Neuronal stem cell (in vitro differentiated cells): Measurements from ENCODE around the gene KIF1A.

Experiments used
- DNase-seq: peaks from one replicate; pipeline ENCODE4 v3.0.0-alpha.2; 2013; ENCODE audit warnings: low spot score
- H2AFZ ChIP-seq: one replicate; pipeline ENCODE4 v1.6.1; 2013; ENCODE audit warnings: mild to moderate bottlenecking, low read length, inconsistent platforms
- H2AK5ac ChIP-seq: 2 replicates; pipeline ENCODE4 v1.6.1; 2013; ENCODE audit warnings: low read depth, mild to moderate bottlenecking, inconsistent platforms, low read length, moderate library complexity, mixed read lengths
- H2BK120ac ChIP-seq: 2 replicates; pipeline ENCODE4 v1.6.1; 2013; ENCODE audit warnings: low read depth, mild to moderate bottlenecking, inconsistent platforms, low read length, moderate library complexity, mixed read lengths
- H2BK12ac ChIP-seq: one replicate; pipeline ENCODE4 v1.6.1; 2013; ENCODE audit warnings: low read length, inconsistent platforms
- H2BK15ac ChIP-seq: 2 replicates; pipeline ENCODE4 v1.6.1; 2013; ENCODE audit warnings: mild to moderate bottlenecking, low read length, inconsistent platforms, mixed read lengths
- H2BK5ac ChIP-seq: one replicate; pipeline ENCODE4 v1.6.1; 2013; ENCODE audit warnings: inconsistent platforms, mild to moderate bottlenecking, low read length, moderate library complexity
- H3K14ac ChIP-seq: one replicate; pipeline ENCODE4 v1.6.1; 2013; ENCODE audit warnings: low read length, inconsistent platforms
- H3K18ac ChIP-seq: 2 replicates; pipeline ENCODE4 v1.6.1; 2013; ENCODE audit warnings: low read length, inconsistent platforms
- H3K23ac ChIP-seq: 2 replicates; pipeline ENCODE4 v1.6.1; 2013; ENCODE audit warnings: low read depth, mild to moderate bottlenecking, mixed read lengths, low read length, inconsistent platforms; ENCODE audit not compliant: poor library complexity
- H3K27ac ChIP-seq: replicated peaks from 3 replicates; pipeline ENCODE4 v1.5.1; 2013; ENCODE audit warnings: low read length, inconsistent platforms
- H3K27me3 ChIP-seq, 3 experiments: 2 replicates each; pipeline ENCODE4 v1.6.1; 2013; ENCODE audit warnings: low read length in 3 of 3, mild to moderate bottlenecking in 2 of 3, inconsistent platforms in 1 of 3, low read depth in 1 of 3, mixed read lengths in 1 of 3, moderate library complexity in 1 of 3; ENCODE audit not compliant: control insufficient read depth in 3 of 3, insufficient read depth in 3 of 3
- H3K36me3 ChIP-seq, 2 donors: replicated peaks in 1 of 2; 2 replicates each; pipeline ENCODE4 v1.6.1; 2013; ENCODE audit warnings: low read length in 2 of 2; ENCODE audit not compliant: control insufficient read depth in 2 of 2, insufficient read depth in 2 of 2
- H3K4ac ChIP-seq: 2 replicates; pipeline ENCODE4 v1.6.1; 2013; ENCODE audit warnings: inconsistent platforms, mild to moderate bottlenecking, low read length, moderate library complexity
- H3K4me1 ChIP-seq, 2 donors: 1 replicate in 1 of 2; 2 replicates in 1 of 2; pipeline ENCODE4 v1.6.1; 2013; ENCODE audit warnings: low read length in 2 of 2, low read depth in 1 of 2; ENCODE audit not compliant: control insufficient read depth in 2 of 2, insufficient read depth in 1 of 2
- H3K4me2 ChIP-seq: one replicate; pipeline ENCODE4 v1.6.1; 2013; ENCODE audit warnings: mild to moderate bottlenecking, low read length, inconsistent platforms; ENCODE audit not compliant: insufficient read depth, poor library complexity, severe bottlenecking
- H3K4me3 ChIP-seq, 2 donors: 2 replicates each; pipeline ENCODE4 v1.5.1; 2013; ENCODE audit warnings: low read length in 2 of 2, mild to moderate bottlenecking in 2 of 2, inconsistent platforms in 1 of 2, moderate library complexity in 1 of 2
- H3K79me1 ChIP-seq: one replicate; pipeline ENCODE4 v1.6.1; 2013; ENCODE audit warnings: low read depth, mild to moderate bottlenecking, inconsistent platforms, low read length, moderate library complexity
- H3K9ac ChIP-seq: one replicate; pipeline ENCODE4 v1.6.1; 2013; ENCODE audit warnings: mild to moderate bottlenecking, low read depth, low read length, inconsistent platforms; ENCODE audit not compliant: poor library complexity
- H3K9me3 ChIP-seq, 2 donors: replicated peaks in 1 of 2; 2 replicates each; pipeline versions ENCODE3 to v1.6.1; 2013; ENCODE audit warnings: low read length in 2 of 2, mild to moderate bottlenecking in 2 of 2, inconsistent platforms in 1 of 2, low read depth in 1 of 2, mixed read lengths in 1 of 2, moderate library complexity in 1 of 2; ENCODE audit not compliant: control insufficient read depth in 2 of 2, insufficient read depth in 1 of 2
- H4K8ac ChIP-seq: one replicate; pipeline ENCODE4 v1.6.1; 2013; ENCODE audit warnings: low read depth, mild to moderate bottlenecking, inconsistent platforms, low read length, moderate library complexity
- H4K91ac ChIP-seq: one replicate; pipeline ENCODE4 v1.6.1; 2013; ENCODE audit warnings: low read length, low read depth, mild to moderate bottlenecking, inconsistent platforms; ENCODE audit not compliant: poor library complexity
- WGBS, 2 donors: extraction: QIAGEN DNeasy Blood & Tissue Kit; methylation state at CpG; one replicate each; pipeline ENCODE4 v1.1.7; 2013; ENCODE audit warnings: missing lambda C conversion rate in 2 of 2, mixed read lengths in 1 of 2; ENCODE audit not compliant: insufficient read length in 2 of 2, insufficient replicate concordance in 1 of 2; ENCODE audit errors: extremely low coverage in 2 of 2; 5-methylcytosine and 5-hydroxymethylcytosine counted together

KIF1A gene

DNA sequence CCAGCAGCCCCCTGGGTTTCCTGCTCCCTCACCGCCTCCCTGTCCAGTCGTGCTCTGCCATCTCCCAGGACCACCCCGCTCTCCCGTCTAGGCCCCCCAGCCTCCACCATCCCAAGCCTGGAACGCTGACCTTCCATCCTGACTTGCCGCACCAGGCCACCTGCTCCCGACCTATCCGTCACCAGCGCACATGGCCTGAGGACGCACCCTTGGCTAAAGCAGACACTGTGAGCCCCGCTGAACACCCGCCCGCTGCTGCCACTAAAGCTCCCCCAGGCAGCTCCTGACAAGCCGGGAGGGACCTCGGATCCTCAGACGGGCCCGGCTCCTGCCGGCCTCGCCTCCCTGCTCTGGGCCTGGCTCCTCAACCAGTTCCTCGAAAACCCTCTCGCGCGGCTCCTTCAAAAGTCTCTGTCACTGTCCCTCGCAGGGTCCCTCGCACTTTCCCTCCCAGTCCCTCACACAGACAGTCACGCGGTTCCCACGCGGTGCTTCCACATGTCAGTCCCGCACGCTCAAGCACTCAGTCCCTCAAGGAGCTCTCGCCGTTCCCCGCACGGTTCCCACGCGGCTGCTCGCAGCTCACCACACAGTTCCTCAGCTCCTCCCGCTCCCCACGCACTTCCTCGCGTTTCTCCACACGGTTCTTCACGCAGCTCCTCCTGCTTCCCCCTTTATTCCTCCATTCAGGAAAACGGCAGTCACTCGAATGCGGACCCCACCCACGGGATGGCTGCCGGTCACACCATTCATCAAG lies 42.4 kb downstream of the KIF1A start:
- Histone ChIP-seq H2BK5ac (peak overlapping the region; percentile 24), H2BK12ac (no peak overlapping the region), H3K36me3 (peaks cover 37 to 45% of the 10 kb centered on the region in 2 donors), H3K9me3 (peaks cover 0 to 2% of the 10 kb centered on the region in 2 donors), H3K4me2 (no peak overlapping the region), H3K27me3 (no peaks in the 10 kb centered on the region), H4K8ac (no peak overlapping the region), H2AK5ac (no peak overlapping the region), H3K23ac (peak overlapping the region; percentile 85), H2BK15ac (no peak overlapping the region), H3K9ac (peak overlapping the region; percentile 30), H3K18ac (no peak overlapping the region), H3K14ac (no peak overlapping the region), H2AFZ (no peak overlapping the region), H3K4me3 (no peak overlapping the region), H3K79me1 (peaks cover 2% of the 10 kb centered on the region), H3K4ac (peak overlapping the region; percentile 23), H2BK120ac (no peak overlapping the region), H3K4me1 (no peaks in the 10 kb centered on the region), H4K91ac (no peak overlapping the region), H3K27ac (no peak overlapping the region)
- no peak for DNase-seq
- 100% methylated on average over 4 of the region's 49 CpGs; no CpG with 5 or more reads in 1 of the 2 donors for WGBS, 2 donors

DNA sequence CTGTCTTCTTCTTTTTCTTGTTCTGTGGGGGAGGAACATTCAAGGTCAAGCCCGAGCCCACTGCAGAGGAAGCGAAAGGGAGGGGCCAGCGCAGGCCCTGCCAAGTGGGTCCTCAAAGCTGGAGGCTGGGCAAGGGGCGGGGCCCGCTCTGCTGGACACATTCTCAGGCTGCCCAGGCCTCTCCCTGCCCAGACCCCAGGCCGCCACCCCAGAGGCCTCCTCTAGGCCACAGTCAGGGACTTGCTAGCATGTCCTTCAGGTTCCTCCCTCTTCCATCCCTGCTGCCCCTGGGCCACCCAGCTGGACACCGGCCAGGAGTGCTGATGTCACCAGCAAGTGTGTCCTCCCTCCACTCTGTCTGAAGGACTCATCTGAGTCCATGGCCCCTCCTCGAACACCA lies 44.1 kb downstream of the KIF1A start:
- Histone ChIP-seq H2BK5ac (peak overlapping the region; percentile 82), H3K9me3 (peaks cover 0 to 2% of the 10 kb centered on the region in 2 donors), H3K14ac (no peak overlapping the region), H3K4me3 (no peak overlapping the region), H4K8ac (no peak overlapping the region), H3K79me1 (peaks cover 4% of the 10 kb centered on the region), H3K36me3 (peaks cover 46 to 53% of the 10 kb centered on the region in 2 donors), H3K27me3 (no peaks in the 10 kb centered on the region), H2BK120ac (no peak overlapping the region), H2BK15ac (no peak overlapping the region), H3K4me1 (no peaks in the 10 kb centered on the region), H2BK12ac (no peak overlapping the region), H4K91ac (no peak overlapping the region), H3K4ac (no peak overlapping the region), H3K4me2 (no peak overlapping the region), H3K18ac (no peak overlapping the region), H3K9ac (no peak overlapping the region), H3K23ac (no peak overlapping the region), H2AK5ac (no peak overlapping the region), H2AFZ (no peak overlapping the region), H3K27ac (no peak overlapping the region)
- whole genome bisulfite sequencing, 2 donors = no CpG with 5 or more reads among the region's 8 CpGs
- no peak for DNase-seq

DNA sequence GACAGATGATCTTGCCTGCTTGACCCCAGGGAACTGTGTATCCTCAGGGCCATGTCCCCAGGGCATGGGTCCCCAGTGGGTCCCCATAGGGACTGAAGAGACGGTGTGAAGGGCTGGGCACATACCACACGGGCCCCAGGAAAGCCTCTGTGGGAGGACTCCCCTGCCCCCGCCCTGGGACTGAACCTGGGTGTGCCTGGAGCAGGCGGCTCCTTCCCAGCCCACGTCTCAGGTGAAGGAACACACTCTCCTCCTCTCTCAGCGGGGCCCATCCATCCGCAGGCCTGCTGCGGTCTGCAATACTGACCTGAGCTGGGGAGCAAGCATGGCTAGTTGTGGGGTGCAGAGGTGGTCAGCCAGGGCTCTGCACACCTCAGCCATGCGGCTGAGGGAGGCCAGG lies 45.2 kb downstream of the KIF1A start:
- Histone ChIP-seq H2BK120ac (no peak overlapping the region), H3K27ac (no peak overlapping the region), H3K9ac (peak overlapping the region; percentile 70), H3K23ac (no peak overlapping the region), H3K9me3 (peaks cover 0 to 2% of the 10 kb centered on the region in 2 donors), H3K79me1 (peaks cover 3% of the 10 kb centered on the region), H3K4me3 (no peak overlapping the region), H3K4me1 (no peaks in the 10 kb centered on the region), H2AK5ac (no peak overlapping the region), H3K36me3 (peaks cover 52 to 64% of the 10 kb centered on the region in 2 donors), H4K8ac (no peak overlapping the region), H3K14ac (no peak overlapping the region), H3K27me3 (no peaks in the 10 kb centered on the region), H2BK12ac (no peak overlapping the region), H3K4me2 (no peak overlapping the region), H3K4ac (no peak overlapping the region), H2AFZ (no peak overlapping the region), H2BK5ac (no peak overlapping the region), H4K91ac (no peak overlapping the region), H3K18ac (no peak overlapping the region), H2BK15ac (no peak overlapping the region)
- WGBS, 2 donors = no CpG with 5 or more reads among the region's 9 CpGs
- DNase-seq = no peak

DNA sequence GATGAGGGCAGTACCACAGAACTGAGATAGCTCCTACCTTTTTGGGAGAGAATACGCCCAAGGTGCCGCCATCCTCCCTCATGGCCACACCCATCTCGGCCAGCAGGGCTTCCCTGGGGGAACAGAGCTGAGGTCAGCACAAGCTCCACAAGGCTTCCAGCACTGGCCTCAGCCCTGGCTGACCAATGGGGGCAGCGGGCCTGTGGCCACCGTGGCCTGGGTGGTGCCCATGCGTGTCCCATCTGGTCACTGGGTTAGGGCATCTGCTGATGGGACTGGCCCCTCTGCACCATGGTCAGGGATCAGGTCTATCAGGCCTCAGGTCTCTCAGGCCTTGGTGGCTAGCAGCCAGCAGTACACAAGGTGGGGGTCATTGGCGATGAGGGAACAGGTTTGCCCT lies 50.9 kb downstream of the KIF1A start:
- Histone ChIP-seq H2BK5ac (peak overlapping the region; percentile 55), H4K8ac (no peak overlapping the region), H3K27ac (no peak overlapping the region), H2AK5ac (no peak overlapping the region), H3K18ac (no peak overlapping the region), H2AFZ (no peak overlapping the region), H3K36me3 (peaks cover 70 to 94% of the 10 kb centered on the region in 2 donors), H2BK12ac (no peak overlapping the region), H3K4ac (no peak overlapping the region), H3K4me3 (peak overlapping the region in 1 of 2 donors; percentile 4), H3K23ac (peak overlapping the region; percentile 35), H4K91ac (no peak overlapping the region), H3K79me1 (peaks cover 5% of the 10 kb centered on the region), H3K9ac (no peak overlapping the region), H2BK15ac (no peak overlapping the region), H3K9me3 (no peaks in the 10 kb centered on the region), H3K4me1 (no peaks in the 10 kb centered on the region), H3K27me3 (no peaks in the 10 kb centered on the region), H3K14ac (no peak overlapping the region), H2BK120ac (peak overlapping the region; percentile 41), H3K4me2 (no peak overlapping the region)
- no CpG with 5 or more reads among the region's 7 CpGs for WGBS, 2 donors
- DNase-seq = no peak
